OCI-LY1 (cell line): ENCODE measurements around the gene CEP76.
"Not testable (repeated sequence)": the region's sequence is repeated elsewhere in the genome, so short reads cannot be mapped to it uniquely, and the experiment has no call there.

Experiments used
- H2AFZ ChIP-seq: fragments of 200-600 bp; sonication (generic), shearing (Covaris generic); 2 replicates; pipeline ENCODE4 v1.6.0; 2014; ENCODE audit warnings: antibody characterized with exemption, mild to moderate bottlenecking, low read length
- H3F3A ChIP-seq: fragments of 200-600 bp; sonication (generic), shearing (Covaris generic); 2 replicates; pipeline ENCODE4 v1.6.0; 2014; ENCODE audit warnings: mild to moderate bottlenecking, antibody characterized with exemption, low read length, moderate library complexity; ENCODE audit not compliant: insufficient read depth
- H3K27ac ChIP-seq: fragments of 200-600 bp; sonication (generic); 2 replicates; pipeline ENCODE4 v1.5.1; 2014; ENCODE audit warnings: low read length, mixed run types, mild to moderate bottlenecking, low read depth; ENCODE audit not compliant: poor library complexity, severe bottlenecking
- H3K27me3 ChIP-seq: fragments of 200-600 bp; sonication (generic); 2 replicates; pipeline ENCODE4 v1.6.0; 2014; ENCODE audit warnings: antibody characterized with exemption, mild to moderate bottlenecking, low read length, moderate library complexity; ENCODE audit not compliant: insufficient read depth
- H3K36me3 ChIP-seq: fragments of 200-600 bp; sonication (generic); 2 replicates; pipeline ENCODE4 v1.6.1; 2014; ENCODE audit warnings: mild to moderate bottlenecking, antibody characterized with exemption, low read length, moderate library complexity, mixed read lengths; ENCODE audit not compliant: insufficient read depth
- H3K4me1 ChIP-seq: fragments of 200-600 bp; sonication (generic); 2 replicates; pipeline ENCODE4 v1.5.1; 2014; ENCODE audit warnings: mild to moderate bottlenecking, low read length, moderate library complexity; ENCODE audit not compliant: insufficient read depth, severe bottlenecking
- H3K4me2 ChIP-seq: fragments of 200-600 bp; sonication (generic), shearing (Covaris generic); 2 replicates; pipeline ENCODE4 v1.6.1; 2014; ENCODE audit warnings: low read length
- H3K4me3 ChIP-seq: fragments of 200-600 bp; sonication (generic); 2 replicates; pipeline ENCODE4 v1.5.1; 2014; ENCODE audit warnings: low read length, low read depth, mild to moderate bottlenecking, mixed read lengths; ENCODE audit not compliant: poor library complexity, severe bottlenecking
- H3K79me2 ChIP-seq: fragments of 200-600 bp; shearing (Covaris generic); 2 replicates; pipeline ENCODE4 v1.6.1; 2016; ENCODE audit warnings: mixed run types, low read length, mixed read lengths; ENCODE audit not compliant: insufficient read depth
- H3K9ac ChIP-seq: fragments of 200-600 bp; sonication (generic), shearing (Covaris generic); 2 replicates; pipeline ENCODE4 v1.6.1; 2014; ENCODE audit warnings: mild to moderate bottlenecking, low read length, mixed read lengths
- H3K9me2 ChIP-seq: fragments of 200-600 bp; sonication (generic), shearing (Covaris generic); 2 replicates; pipeline ENCODE4 v1.6.1; 2014; ENCODE audit warnings: low read depth, mild to moderate bottlenecking, low read length, mixed read lengths
- H3K9me3 ChIP-seq: fragments of 200-600 bp; shearing (Covaris generic); 2 replicates; pipeline ENCODE4 v1.6.1; 2014; ENCODE audit warnings: low read length, mixed read lengths
- H4K20me1 ChIP-seq: fragments of 200-600 bp; sonication (generic), shearing (Covaris generic); 2 replicates; pipeline ENCODE4 v1.6.0; 2016; ENCODE audit warnings: mild to moderate bottlenecking, low read length; ENCODE audit not compliant: insufficient read depth
- EZH2 ChIP-seq: fragments of 200-600 bp; sonication (generic), shearing (Covaris generic); IDR thresholded peaks from 2 replicates; pipeline ENCODE4 v1.8.0; 2017; ENCODE audit warnings: borderline replicate concordance, mixed run types, mild to moderate bottlenecking, antibody characterized with exemption, low read length, moderate library complexity, mixed read lengths
- TF ChIP-seq, protein P1 (sequence below): fragments of 200-600 bp; sonication (generic), shearing (Covaris generic); IDR thresholded peaks from 2 replicates; pipeline ENCODE4 v1.5.1; 2017; ENCODE audit warnings: mild to moderate bottlenecking, antibody characterized with exemption, low read length, moderate library complexity, mixed read lengths

Gene CEP76

DNA sequence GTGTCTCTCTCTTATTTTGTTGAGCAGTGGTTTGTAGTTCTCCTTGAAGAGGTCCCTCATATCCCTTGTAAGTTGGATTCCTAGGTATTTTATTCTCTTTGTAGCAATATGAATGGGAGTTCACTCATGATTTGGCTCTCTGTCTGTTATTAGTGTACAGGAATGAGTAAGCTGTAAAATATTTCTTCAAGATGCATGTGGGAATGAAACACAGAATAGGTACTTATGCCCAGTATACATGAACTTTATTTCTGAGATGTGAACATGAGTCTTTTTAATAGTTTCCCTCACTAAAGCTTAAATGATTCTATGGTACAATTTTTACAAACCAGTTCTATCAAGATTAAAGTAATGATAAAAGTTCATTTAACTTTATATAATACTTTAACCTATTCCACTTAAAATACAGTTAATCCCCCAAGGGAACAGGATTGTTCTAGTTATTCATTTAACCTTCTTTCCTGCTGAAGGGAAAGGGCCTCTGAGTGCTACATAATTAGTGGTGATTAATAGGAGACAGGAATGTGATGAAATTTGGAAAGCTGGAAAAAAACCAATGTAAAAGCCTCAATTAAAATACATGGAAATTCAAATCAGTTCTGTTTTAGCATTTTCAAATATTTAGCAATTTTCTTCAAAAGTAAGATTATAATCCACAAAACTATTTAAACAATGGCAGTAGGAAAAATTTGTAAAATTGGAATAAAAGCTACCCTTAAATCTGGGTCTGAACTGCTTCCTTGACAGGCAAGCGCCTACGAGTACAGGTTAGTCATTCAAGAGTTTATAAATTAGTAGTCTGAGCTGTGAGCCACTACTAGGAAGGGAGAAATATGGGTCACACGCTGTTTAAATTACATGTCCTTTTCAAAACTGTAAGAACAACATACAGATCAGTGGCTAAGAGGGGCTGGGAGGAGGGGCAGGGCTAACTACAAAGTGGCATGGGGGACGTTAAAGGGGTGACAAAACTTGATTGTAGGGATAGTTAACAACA is 73.5 kb downstream of the CEP76 start:
- Histone ChIP-seq H3K9me3 (0 out of 2 replicates have a peak, but pooled peaks cover 2% of the 10 kb centered on the region), H3K4me1 (no peaks in the 10 kb centered on the region), H3K27ac (no peak overlapping the region), H3K9ac (no peak overlapping the region), H3K27me3 (no peaks in the 10 kb centered on the region), H2AFZ (no peak overlapping the region), H3K79me2 (no peaks in the 10 kb centered on the region), H4K20me1 (no peaks in the 10 kb centered on the region), H3K9me2 (peaks cover 2% of the 10 kb centered on the region; the same call in 1 of the 2 replicates), H3F3A (no peaks in the 10 kb centered on the region), H3K4me2 (no peak overlapping the region), H3K36me3 (no peaks in the 10 kb centered on the region), H3K4me3 (no peak overlapping the region)
- TF ChIP-seq, protein P1, sequence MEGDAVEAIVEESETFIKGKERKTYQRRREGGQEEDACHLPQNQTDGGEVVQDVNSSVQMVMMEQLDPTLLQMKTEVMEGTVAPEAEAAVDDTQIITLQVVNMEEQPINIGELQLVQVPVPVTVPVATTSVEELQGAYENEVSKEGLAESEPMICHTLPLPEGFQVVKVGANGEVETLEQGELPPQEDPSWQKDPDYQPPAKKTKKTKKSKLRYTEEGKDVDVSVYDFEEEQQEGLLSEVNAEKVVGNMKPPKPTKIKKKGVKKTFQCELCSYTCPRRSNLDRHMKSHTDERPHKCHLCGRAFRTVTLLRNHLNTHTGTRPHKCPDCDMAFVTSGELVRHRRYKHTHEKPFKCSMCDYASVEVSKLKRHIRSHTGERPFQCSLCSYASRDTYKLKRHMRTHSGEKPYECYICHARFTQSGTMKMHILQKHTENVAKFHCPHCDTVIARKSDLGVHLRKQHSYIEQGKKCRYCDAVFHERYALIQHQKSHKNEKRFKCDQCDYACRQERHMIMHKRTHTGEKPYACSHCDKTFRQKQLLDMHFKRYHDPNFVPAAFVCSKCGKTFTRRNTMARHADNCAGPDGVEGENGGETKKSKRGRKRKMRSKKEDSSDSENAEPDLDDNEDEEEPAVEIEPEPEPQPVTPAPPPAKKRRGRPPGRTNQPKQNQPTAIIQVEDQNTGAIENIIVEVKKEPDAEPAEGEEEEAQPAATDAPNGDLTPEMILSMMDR, result no peak
- no peak for TF ChIP-seq EZH2

DNA sequence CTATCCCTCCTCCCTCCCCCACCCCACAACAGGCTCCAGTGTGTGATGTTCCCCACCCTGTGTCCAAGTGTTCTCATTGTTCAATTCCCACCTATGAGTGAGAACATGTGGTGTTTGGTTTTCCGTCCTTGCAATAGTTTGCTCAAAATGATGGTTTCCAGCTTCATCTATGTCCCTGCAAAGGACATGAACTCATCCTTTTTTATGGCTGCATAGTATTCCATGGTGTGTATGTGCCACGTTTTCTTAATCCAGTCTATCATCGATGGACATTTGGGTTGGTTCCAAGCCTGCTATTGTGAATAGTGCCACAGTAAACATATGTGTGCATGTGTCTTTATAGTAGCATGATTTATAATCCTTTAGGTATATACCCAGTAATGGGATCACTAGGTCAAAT is 75.3 kb downstream of the CEP76 start:
- H3K79me2 ChIP-seq, H2AFZ ChIP-seq: not testable (repeated sequence)

DNA sequence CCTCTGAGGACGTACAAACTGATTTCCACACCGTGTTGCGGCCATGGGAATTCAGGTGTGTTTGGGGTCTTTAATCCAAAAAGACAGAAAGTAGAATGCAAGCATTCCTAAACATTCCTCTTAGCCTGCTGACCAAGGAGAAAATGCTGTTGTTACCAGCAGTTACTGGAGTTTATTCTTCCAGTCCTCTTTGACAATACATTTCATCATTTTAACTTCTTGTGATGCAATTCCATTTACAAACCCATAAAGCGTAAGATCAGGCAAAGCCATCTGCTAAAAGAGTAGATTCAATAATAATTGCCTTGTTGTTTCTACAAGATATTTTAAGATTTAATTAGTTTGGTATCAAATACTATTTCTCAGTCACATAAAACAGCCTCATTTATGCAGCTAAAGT is 77.3 kb downstream of the CEP76 start:
- Histone ChIP-seq H3K4me3 (no peak overlapping the region), H2AFZ (no peak overlapping the region)

More for the DNA sequence above, 75.3 kb downstream of the CEP76 start:
- not testable (repeated sequence) for H3K27me3 ChIP-seq, H3K9ac ChIP-seq, H3K9me3 ChIP-seq, H3F3A ChIP-seq, H3K4me1 ChIP-seq, H3K9me2 ChIP-seq, H3K4me3 ChIP-seq, H3K4me2 ChIP-seq, H4K20me1 ChIP-seq, H3K27ac ChIP-seq, H3K36me3 ChIP-seq

More for the DNA sequence above, 77.3 kb downstream of the CEP76 start:
- H3K79me2 ChIP-seq, result no peaks in the 10 kb centered on the region
- TF ChIP-seq EZH2, result no peak
- TF ChIP-seq, protein P1, result no peak
- peaks cover 2% of the 10 kb centered on the region; the same call in 1 of the 2 replicates for H3K9me2 ChIP-seq
- H3K4me1 ChIP-seq, result no peaks in the 10 kb centered on the region
- no peak overlapping the region for H3K4me2 ChIP-seq
- no peaks in the 10 kb centered on the region for H3F3A ChIP-seq
- H3K36me3 ChIP-seq, result no peaks in the 10 kb centered on the region
- no peaks in the 10 kb centered on the region for H4K20me1 ChIP-seq
- H3K27ac ChIP-seq, result no peak overlapping the region
- peaks cover 6% of the 10 kb centered on the region; the same call in 1 of the 2 replicates for H3K27me3 ChIP-seq
- 0 out of 2 replicates have a peak, but pooled peaks cover 5% of the 10 kb centered on the region for H3K9me3 ChIP-seq
- H3K9ac ChIP-seq, result no peak overlapping the region
